K562 (cell line): ENCODE data around the gene ZBTB2. TPM values are rescaled to one million over a fixed set of nuclear protein-coding genes. Genes with fewer than 3 reads are reported as not detected.

ENCODE experiments used
- ATAC-seq: fragments of 200-7000 bp; cut with Tn5 transposase; 3 replicates; pipeline ENCODE4 v1.9.1; 2020; ENCODE audit warnings: moderate library complexity
- BruUV-seq: library from RNA; stranded (reverse); fragments of 400-500 nt; replicated peaks from 2 replicates; lab custom pipeline; 2021; lab: Mats Ljungman, UMichigan
- CTCF ChIA-PET: fragments of 300-600 bp; formaldehyde crosslinking; extraction: SDS; loops from one replicate; lab custom pipeline; 2021; ENCODE audit warnings: low intra/inter-chr PET ratio; lab: Yijun Ruan, JAX
- POLR2A ChIA-PET: fragments of 300-600, 350-650 bp; sonication (Branson Sonifier 250); formaldehyde crosslinking; extraction: SDS; loops from one replicate; lab custom pipeline; 2021; ENCODE audit warnings: antibody characterized with exemption, inconsistent platforms; lab: Yijun Ruan, JAX
- DNase-seq, 4 experiments: peaks; one replicate each; pipeline versions ENCODE4 v3.0.0 to v3.0.0-alpha.2; 2011 to 2018; ENCODE audit warnings: low spot score in 3 of 4, mixed read lengths in 3 of 4; ENCODE audit errors: extremely low read depth in 1 of 4
- FAIRE-seq: peaks from 2 replicates; lab custom pipeline; 2011; peaks lifted over from hg19 to GRCh38; lab: Jason Lieb, UNC
- H2AFZ ChIP-seq: 2 replicates; pipeline ENCODE4 v1.6.0; 2011; ENCODE audit warnings: low read depth, low read length, control low read depth, inconsistent platforms
- H3K27ac ChIP-seq: fragments of 200-600 bp; 3 replicates; pipeline ENCODE4 v1.8.0; 2011; ENCODE audit warnings: low read depth, mild to moderate bottlenecking, control low read depth, inconsistent platforms, low read length, moderate library complexity, mixed read lengths; ENCODE audit errors: extremely low read depth
- H3K27me3 ChIP-seq, 2 experiments: fragments of 300-600 bp in 1 of 2; 2 replicates in 1 of 2; 3 replicates in 1 of 2; pipeline versions ENCODE4 v1.6.0 to v1.8.0; 2011; ENCODE audit warnings: inconsistent platforms in 2 of 2, low read length in 2 of 2, mild to moderate bottlenecking in 1 of 2, mixed read lengths in 1 of 2, moderate library complexity in 1 of 2; ENCODE audit not compliant: control insufficient read depth in 2 of 2, insufficient read depth in 2 of 2
- H3K36me3 ChIP-seq: fragments of 300-600 bp; 3 replicates; pipeline ENCODE4 v1.8.0; 2011; ENCODE audit warnings: mild to moderate bottlenecking, low read length, inconsistent platforms; ENCODE audit not compliant: control insufficient read depth, insufficient read depth
- H3K4me1 ChIP-seq, 2 experiments: fragments of 200-600 bp in 1 of 2; replicated peaks in 1 of 2; 2 replicates in 1 of 2; 3 replicates in 1 of 2; pipeline versions ENCODE4 v1.5.1 to v1.8.0; 2011; ENCODE audit warnings: inconsistent platforms in 2 of 2, low read length in 2 of 2, mild to moderate bottlenecking in 1 of 2, mixed read lengths in 1 of 2, moderate library complexity in 1 of 2; ENCODE audit not compliant: control insufficient read depth in 2 of 2, insufficient read depth in 2 of 2
- H3K4me2 ChIP-seq: 2 replicates; pipeline ENCODE4 v1.6.1; 2011; ENCODE audit warnings: low read length, control low read depth, inconsistent platforms, mixed read lengths; ENCODE audit not compliant: insufficient read depth
- H3K4me3 ChIP-seq: fragments of 200-600 bp; sonication (generic), shearing (Covaris generic); 2 replicates; pipeline ENCODE4 v1.5.1; 2016; ENCODE audit warnings: control low read depth, inconsistent platforms
- H3K79me2 ChIP-seq: fragments of 200-600 bp; 3 replicates; pipeline ENCODE4 v1.8.0; 2011; ENCODE audit warnings: low read length, inconsistent platforms; ENCODE audit not compliant: control insufficient read depth, insufficient read depth
- H3K9ac ChIP-seq, 2 experiments: 2 replicates each; pipeline versions ENCODE4 v1.6.0 to v1.6.1; 2011; ENCODE audit warnings: low read depth in 2 of 2, low read length in 2 of 2, control low read depth in 1 of 2, inconsistent platforms in 1 of 2, mild to moderate bottlenecking in 1 of 2, mixed read lengths in 1 of 2; ENCODE audit not compliant: insufficient read depth in 1 of 2
- H3K9me1 ChIP-seq: one replicate; pipeline ENCODE4 v1.6.0; 2011; ENCODE audit warnings: inconsistent platforms, mild to moderate bottlenecking, low read length, moderate library complexity; ENCODE audit not compliant: control insufficient read depth, insufficient read depth
- H3K9me3 ChIP-seq: replicated peaks from 2 replicates; pipeline ENCODE4 v1.5.1; 2011; ENCODE audit warnings: low read depth, low read length, inconsistent platforms; ENCODE audit not compliant: control insufficient read depth, insufficient read depth
- H4K20me1 ChIP-seq: replicated peaks from 2 replicates; pipeline ENCODE4 v1.6.1; 2011; ENCODE audit warnings: low read length, inconsistent platforms, mixed read lengths; ENCODE audit not compliant: control insufficient read depth, insufficient read depth
- ARID1B ChIP-seq: fragments of 450-650 bp; IDR thresholded peaks from 2 replicates; pipeline ENCODE4 v1.6.1; 2016; ENCODE audit warnings: antibody characterized with exemption, mild to moderate bottlenecking, inconsistent platforms
- BCOR ChIP-seq: fragments of 450-650 bp; IDR thresholded peaks from 2 replicates; pipeline ENCODE4 v1.6.1; 2016
- CBX8 ChIP-seq: fragments of 200-600 bp; sonication (generic); IDR thresholded peaks from 2 replicates; pipeline ENCODE4 v1.6.1; 2012; ENCODE audit warnings: borderline replicate concordance, mixed run types, low read depth, mild to moderate bottlenecking, moderate library complexity, mixed read lengths, low read length, control low read depth, inconsistent platforms; ENCODE audit not compliant: poor library complexity, severe bottlenecking; ENCODE audit errors: extremely low read depth
- MYC ChIP-seq, 2 experiments: fragments of 250-450 bp in 1 of 2; sonication (Bioruptor Pico) in 1 of 2; IDR thresholded peaks; 2 replicates each; pipeline versions ENCODE4 v1.5.1 to v1.6.1; 2012 to 2021; ENCODE audit warnings: low read depth in 2 of 2, borderline replicate concordance in 1 of 2, improper control_type of control experiment in 1 of 2, low read length in 1 of 2, mild to moderate bottlenecking in 1 of 2, moderate library complexity in 1 of 2
- POLR2AphosphoS5 ChIP-seq: IDR thresholded peaks from 2 replicates; pipeline ENCODE4 v1.6.1; 2011; ENCODE audit warnings: mild to moderate bottlenecking, low read depth, low read length, moderate library complexity; ENCODE audit not compliant: control insufficient read depth, insufficient read depth
- PTTG1 ChIP-seq: fragments of 450-650 bp; IDR thresholded peaks from 2 replicates; pipeline ENCODE4 v1.6.1; 2016; ENCODE audit warnings: low read depth, mild to moderate bottlenecking, missing genetic modification characterization, missing compliant biosample characterization
- TGIF2 ChIP-seq: sonication (generic); formaldehyde crosslinking; IDR thresholded peaks from 2 replicates; pipeline ENCODE4 v1.8.1; 2022; ENCODE audit warnings: mild to moderate bottlenecking, missing genetic modification reagents, moderate library complexity
- ZBED1 ChIP-seq: IDR thresholded peaks from 2 replicates; pipeline ENCODE4 v1.6.1; 2014
- ZFP36 ChIP-seq: fragments of 150-350 bp; IDR thresholded peaks from 2 replicates; pipeline ENCODE4 v1.6.1; 2018; ENCODE audit warnings: low read length, low read depth; ENCODE audit not compliant: partially characterized antibody
- ZFX ChIP-seq: sonication (generic); formaldehyde crosslinking; IDR thresholded peaks from 2 replicates; pipeline ENCODE4 v1.8.0; 2022; ENCODE audit warnings: mild to moderate bottlenecking, missing genetic modification reagents, moderate library complexity
- ZNF311 ChIP-seq: fragments of 250-450 bp; sonication (Bioruptor Pico); IDR thresholded peaks from 2 replicates; pipeline ENCODE4 v1.4.0; 2020; ENCODE audit warnings: mild to moderate bottlenecking, moderate library complexity
- ZNF507 ChIP-seq: conservative IDR thresholded peaks from 2 replicates; pipeline ENCODE4 v1.6.1; 2017; ENCODE audit warnings: missing genetic modification characterization, missing compliant biosample characterization
- WGBS: fragments of 100-300 bp; shearing (Covaris generic); methylation state at CpG from one replicate; pipeline ENCODE4 v1.1.6; 2016; ENCODE audit warnings: low coverage, mixed read lengths; ENCODE audit not compliant: insufficient coverage; ENCODE audit errors: missing lambda C conversion rate; 5-methylcytosine and 5-hydroxymethylcytosine counted together
- in situ Hi-C: fragments of 300-500 bp; cut with MboI; formaldehyde crosslinking; loops from 4 replicates; pipeline ENCODE4 v1.15.0; 2018; ENCODE audit warnings: inconsistent platforms, mixed read lengths
- intact Hi-C: fragments of 100-400 bp; cut with micrococcal nuclease; formaldehyde crosslinking; loops from 2 replicates; pipeline ENCODE4 v1.14.2; 2022
- polyA plus RNA-seq, 8 experiments: library from polyadenylated mRNA; depleted of rRNA in 4 of 8; stranded (reverse) in 5 of 8; unstranded in 3 of 8; fragments of >200 nt; fragmentation: Nextera tagmentation in 2 of 8; fragmentation: Illumina TruSeq in 1 of 8; extraction: Ambion mirVana in 2 of 8; extraction: Trizol in 1 of 8; gene quantifications; 2 replicates each; pipeline versions ENCODE4 v1.2.1 to v1.2.3, GENCODE V29; 2011 to 2014; ENCODE audit warnings: inconsistent platforms in 1 of 8, missing spikeins in 1 of 8
- total RNA-seq, 7 experiments: library from RNA; depleted of rRNA in 6 of 7; stranded (reverse); fragments of >200 nt in 6 of 7; fragmentation: Illumina TruSeq in 2 of 7; extraction: Trizol in 2 of 7; gene quantifications; 2 replicates each; pipeline versions ENCODE4 v1.2.1 to v1.2.3, GENCODE V29; 2011 to 2021; ENCODE audit warnings: low replicate concordance in 1 of 7
- TF ChIP-seq, protein P1 (sequence below): fragments of 450-650 bp; IDR thresholded peaks from 2 replicates; pipeline ENCODE4 v1.6.1; 2016
- TF ChIP-seq, protein P2 (sequence below): sonication (generic); formaldehyde crosslinking; IDR thresholded peaks from 2 replicates; pipeline ENCODE4 v1.8.0; 2022; ENCODE audit warnings: mild to moderate bottlenecking, missing genetic modification reagents
- TF ChIP-seq, protein P3 (sequence below): fragments of 250-450 bp; sonication (Bioruptor Pico); IDR thresholded peaks from 2 replicates; pipeline ENCODE4 v1.9.0; 2021; ENCODE audit warnings: mild to moderate bottlenecking, inconsistent platforms
- TF ChIP-seq, protein P4 (sequence below): fragments of 450-650 bp; IDR thresholded peaks from 2 replicates; pipeline ENCODE4 v1.6.1; 2018; ENCODE audit warnings: mild to moderate bottlenecking, low read depth; ENCODE audit not compliant: partially characterized antibody

Gene ZBTB2
- total and polyA plus RNA-seq, 9 of the 15 experiments (the other 6 are each of a cell fraction or from before 2014, with no cell fraction given): 5.1 to 26.2 (median 16.4) TPM

DNA sequence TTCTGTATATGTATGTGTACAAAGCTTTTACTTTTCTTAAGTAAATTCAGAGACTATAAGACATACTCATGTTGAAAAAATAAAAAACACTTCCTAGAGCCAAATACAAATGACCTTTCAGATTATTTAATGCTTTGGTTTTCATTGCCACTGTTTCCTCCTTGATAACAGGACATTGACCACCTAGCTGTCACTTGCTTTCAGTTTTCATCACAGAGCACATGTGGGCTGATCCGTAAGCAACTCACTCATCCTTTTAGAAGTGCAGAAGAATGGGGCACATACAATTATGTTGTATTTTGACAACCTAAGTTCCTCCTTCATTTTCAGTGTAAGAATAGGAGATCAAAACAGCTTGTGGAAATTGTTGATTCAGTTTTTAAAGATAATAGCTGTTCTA, 6.2 kb downstream of the ZBTB2 start (continued):
- TF ChIP-seq, protein P1, sequence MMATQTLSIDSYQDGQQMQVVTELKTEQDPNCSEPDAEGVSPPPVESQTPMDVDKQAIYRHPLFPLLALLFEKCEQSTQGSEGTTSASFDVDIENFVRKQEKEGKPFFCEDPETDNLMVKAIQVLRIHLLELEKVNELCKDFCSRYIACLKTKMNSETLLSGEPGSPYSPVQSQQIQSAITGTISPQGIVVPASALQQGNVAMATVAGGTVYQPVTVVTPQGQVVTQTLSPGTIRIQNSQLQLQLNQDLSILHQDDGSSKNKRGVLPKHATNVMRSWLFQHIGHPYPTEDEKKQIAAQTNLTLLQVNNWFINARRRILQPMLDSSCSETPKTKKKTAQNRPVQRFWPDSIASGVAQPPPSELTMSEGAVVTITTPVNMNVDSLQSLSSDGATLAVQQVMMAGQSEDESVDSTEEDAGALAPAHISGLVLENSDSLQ: peak; percentile 40; the same call in 1 of the 2 replicates
- TF ChIP-seq MYC (IDR thresholded peaks at IDR 0.05; ENCODE audit: low read depth, low read length) (peak; percentile 28; the same call in 1 of the 2 replicates), MYC (CRISPR knock-in tag; IDR thresholded peaks at IDR 0.05; ENCODE audit: borderline replicate concordance, low read depth) (no peak), ARID1B (0 out of 2 replicates have a peak, but pooled peaks have one; percentile 12), POLR2AphosphoS5 (no peak), ZNF311 (no peak)

DNA sequence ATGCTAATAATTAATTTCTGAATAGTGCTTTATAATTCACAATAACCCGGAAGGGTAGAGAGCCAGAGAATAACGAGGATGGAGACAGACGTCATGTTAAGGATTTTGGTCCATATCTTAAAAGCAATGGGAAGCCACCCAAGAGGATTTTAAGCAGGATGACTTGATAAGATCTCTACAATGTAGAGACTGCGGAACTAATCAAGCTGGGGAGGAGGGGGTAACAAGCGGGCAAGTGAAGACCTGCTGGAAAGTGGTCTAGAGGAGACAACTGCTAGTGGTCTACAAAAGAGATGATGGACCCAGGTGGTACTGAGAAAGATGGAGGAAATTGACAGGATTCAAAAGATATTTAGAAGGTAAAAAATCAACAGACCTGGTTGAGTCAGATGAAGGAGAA, 7.2 kb downstream of the ZBTB2 start:
- Histone ChIP-seq H3K9me3 (no peaks in the 10 kb centered on the region), H3K27me3 (no peaks in the 10 kb centered on the region), H3K79me2 (peaks cover 65% of the 10 kb centered on the region), H2AFZ (no peak overlapping the region), H3K27ac (no peak overlapping the region), H3K36me3 (peaks cover 23% of the 10 kb centered on the region), H4K20me1 (no peaks in the 10 kb centered on the region), H3K9me1 (no peaks in the 10 kb centered on the region), H3K4me2 (no peak overlapping the region), H3K4me1 (peaks cover 3 to 25% of the 10 kb centered on the region in 2 experiments; a peak in 4 of 5 replicates), H3K9ac (no peak overlapping the region), H3K4me3 (no peak overlapping the region)
- no TSS peak for BruUV-seq
- intact Hi-C loops (no loop called here), in situ Hi-C loops (no loop called here)
- FAIRE-seq (no peak), DNase-seq (no peak), ATAC-seq (no peak)
- 55% methylated on average over 5 of the region's 5 CpGs for WGBS
- CTCF ChIA-PET: no interaction called here
- POLR2A ChIA-PET: interaction anchor here (0.7 to 1.1 kb wide), 2 partner anchors 60 to 241 kb away, joined by 3 to 4 read pairs; no protein-coding TSS in a partner anchor
- TF ChIP-seq, protein P2, sequence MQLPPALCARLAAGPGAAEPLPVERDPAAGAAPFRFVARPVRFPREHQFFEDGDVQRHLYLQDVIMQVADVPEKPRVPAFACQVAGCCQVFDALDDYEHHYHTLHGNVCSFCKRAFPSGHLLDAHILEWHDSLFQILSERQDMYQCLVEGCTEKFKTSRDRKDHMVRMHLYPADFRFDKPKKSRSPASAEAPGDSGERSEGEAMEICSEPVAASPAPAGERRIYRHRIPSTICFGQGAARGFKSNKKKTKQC: no peak
- TF ChIP-seq ZNF507 (no peak), BCOR (no peak), TGIF2 (CRISPR knock-in tag) (no peak), ZFX (CRISPR knock-in tag) (no peak), ZFP36 (no peak), PTTG1 (tag) (no peak), ZBED1 (no peak), CBX8 (no peak)
- TF ChIP-seq, protein P3, sequence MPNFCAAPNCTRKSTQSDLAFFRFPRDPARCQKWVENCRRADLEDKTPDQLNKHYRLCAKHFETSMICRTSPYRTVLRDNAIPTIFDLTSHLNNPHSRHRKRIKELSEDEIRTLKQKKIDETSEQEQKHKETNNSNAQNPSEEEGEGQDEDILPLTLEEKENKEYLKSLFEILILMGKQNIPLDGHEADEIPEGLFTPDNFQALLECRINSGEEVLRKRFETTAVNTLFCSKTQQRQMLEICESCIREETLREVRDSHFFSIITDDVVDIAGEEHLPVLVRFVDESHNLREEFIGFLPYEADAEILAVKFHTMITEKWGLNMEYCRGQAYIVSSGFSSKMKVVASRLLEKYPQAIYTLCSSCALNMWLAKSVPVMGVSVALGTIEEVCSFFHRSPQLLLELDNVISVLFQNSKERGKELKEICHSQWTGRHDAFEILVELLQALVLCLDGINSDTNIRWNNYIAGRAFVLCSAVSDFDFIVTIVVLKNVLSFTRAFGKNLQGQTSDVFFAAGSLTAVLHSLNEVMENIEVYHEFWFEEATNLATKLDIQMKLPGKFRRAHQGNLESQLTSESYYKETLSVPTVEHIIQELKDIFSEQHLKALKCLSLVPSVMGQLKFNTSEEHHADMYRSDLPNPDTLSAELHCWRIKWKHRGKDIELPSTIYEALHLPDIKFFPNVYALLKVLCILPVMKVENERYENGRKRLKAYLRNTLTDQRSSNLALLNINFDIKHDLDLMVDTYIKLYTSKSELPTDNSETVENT (CRISPR knock-in tag): no peak
- TF ChIP-seq, protein P4, sequence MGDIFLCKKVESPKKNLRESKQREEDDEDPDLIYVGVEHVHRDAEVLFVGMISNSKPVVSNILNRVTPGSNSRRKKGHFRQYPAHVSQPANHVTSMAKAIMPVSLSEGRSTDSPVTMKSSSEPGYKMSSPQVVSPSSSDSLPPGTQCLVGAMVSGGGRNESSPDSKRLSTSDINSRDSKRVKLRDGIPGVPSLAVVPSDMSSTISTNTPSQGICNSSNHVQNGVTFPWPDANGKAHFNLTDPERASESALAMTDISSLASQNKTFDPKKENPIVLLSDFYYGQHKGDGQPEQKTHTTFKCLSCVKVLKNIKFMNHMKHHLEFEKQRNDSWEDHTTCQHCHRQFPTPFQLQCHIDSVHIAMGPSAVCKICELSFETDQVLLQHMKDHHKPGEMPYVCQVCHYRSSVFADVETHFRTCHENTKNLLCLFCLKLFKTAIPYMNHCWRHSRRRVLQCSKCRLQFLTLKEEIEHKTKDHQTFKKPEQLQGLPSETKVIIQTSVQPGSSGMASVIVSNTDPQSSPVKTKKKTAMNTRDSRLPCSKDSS: no peak
